Activated naive CD8-positive, alpha-beta T cell (primary cell): ENCODE data around the gene CALN1.

Experiments
- H3K27ac Mint-ChIP-seq: one replicate; pipeline ENCODE4 v1.8.0; 2021; ENCODE audit warnings: mixed read lengths
- H3K27me3 Mint-ChIP-seq: one replicate; pipeline ENCODE4 v1.8.0; 2021; ENCODE audit warnings: mixed read lengths
- H3K36me3 Mint-ChIP-seq: one replicate; pipeline ENCODE4 v1.8.0; 2021; ENCODE audit warnings: mixed read lengths
- H3K4me1 Mint-ChIP-seq: one replicate; pipeline ENCODE4 v1.8.0; 2021; ENCODE audit warnings: low read depth, mixed read lengths
- H3K4me3 Mint-ChIP-seq: one replicate; pipeline ENCODE4 v1.8.0; 2021; ENCODE audit warnings: mild to moderate bottlenecking, mixed read lengths
- H3K9me3 Mint-ChIP-seq: one replicate; pipeline ENCODE4 v1.8.0; 2021; ENCODE audit warnings: low read depth, mixed read lengths

CALN1 gene

GRCh38 chr7:71804256-71804655, 607.9 kb downstream of the CALN1 start:
- Mint-ChIP-seq H3K9me3 (peaks cover 14% of the 10 kb centered on the region), H3K27me3 (no peaks in the 10 kb centered on the region), H3K4me3 (no peak overlapping the region), H3K4me1 (no peaks in the 10 kb centered on the region), H3K36me3 (no peaks in the 10 kb centered on the region), H3K27ac (no peak overlapping the region)

GRCh38 chr7:71801976-71802375, 610.2 kb downstream of the CALN1 start:
- no peaks in the 10 kb centered on the region for H3K4me1 Mint-ChIP-seq
- no peaks in the 10 kb centered on the region for H3K27me3 Mint-ChIP-seq
- H3K4me3 Mint-ChIP-seq, result no peak overlapping the region
- no peak overlapping the region for H3K27ac Mint-ChIP-seq
- peaks cover 10% of the 10 kb centered on the region for H3K9me3 Mint-ChIP-seq
- no peaks in the 10 kb centered on the region for H3K36me3 Mint-ChIP-seq

GRCh38 chr7:71800321-71800720, 611.8 kb downstream of the CALN1 start:
- Mint-ChIP-seq H3K36me3 (no peaks in the 10 kb centered on the region), H3K4me3 (no peak overlapping the region), H3K9me3 (peaks cover 3% of the 10 kb centered on the region), H3K4me1 (no peaks in the 10 kb centered on the region), H3K27me3 (no peaks in the 10 kb centered on the region), H3K27ac (no peak overlapping the region)

GRCh38 chr7:71795410-71795809, 616.7 kb downstream of the CALN1 start:
- Mint-ChIP-seq H3K4me1 (no peaks in the 10 kb centered on the region), H3K9me3 (peaks cover 3% of the 10 kb centered on the region), H3K4me3 (no peak overlapping the region), H3K27ac (no peak overlapping the region), H3K27me3 (no peaks in the 10 kb centered on the region), H3K36me3 (no peaks in the 10 kb centered on the region)

- H3K27ac Mint-ChIP-seq, result no peak overlapping the region
- H3K36me3 Mint-ChIP-seq, result no peaks in the 10 kb centered on the region
- no peak overlapping the region for H3K4me3 Mint-ChIP-seq
- H3K9me3 Mint-ChIP-seq, result peaks cover 3% of the 10 kb centered on the region
- H3K27me3 Mint-ChIP-seq, result no peaks in the 10 kb centered on the region
- no peaks in the 10 kb centered on the region for H3K4me1 Mint-ChIP-seq
Observed at GRCh38 chr7:71793251-71793650, 618.9 kb downstream of the CALN1 start.

GRCh38 chr7:71787513-71787912, 624.6 kb downstream of the CALN1 start:
- peaks cover 11% of the 10 kb centered on the region for H3K9me3 Mint-ChIP-seq
- H3K4me1 Mint-ChIP-seq, result no peaks in the 10 kb centered on the region
- no peak overlapping the region for H3K27ac Mint-ChIP-seq
- H3K4me3 Mint-ChIP-seq, result no peak overlapping the region
- peaks cover 3% of the 10 kb centered on the region for H3K36me3 Mint-ChIP-seq
- H3K27me3 Mint-ChIP-seq, result no peaks in the 10 kb centered on the region

GRCh38 chr7:71785216-71785615, 626.9 kb downstream of the CALN1 start:
- H3K36me3 Mint-ChIP-seq, result peaks cover 3% of the 10 kb centered on the region
- no peaks in the 10 kb centered on the region for H3K4me1 Mint-ChIP-seq
- no peaks in the 10 kb centered on the region for H3K27me3 Mint-ChIP-seq
- peaks cover 15% of the 10 kb centered on the region for H3K9me3 Mint-ChIP-seq
- no peak overlapping the region for H3K4me3 Mint-ChIP-seq
- H3K27ac Mint-ChIP-seq, result no peak overlapping the region

GRCh38 chr7:71784781-71785180, 627.4 kb downstream of the CALN1 start:
- H3K27me3 Mint-ChIP-seq, result no peaks in the 10 kb centered on the region
- peaks cover 16% of the 10 kb centered on the region for H3K9me3 Mint-ChIP-seq
- no peaks in the 10 kb centered on the region for H3K4me1 Mint-ChIP-seq
- H3K36me3 Mint-ChIP-seq, result peaks cover 3% of the 10 kb centered on the region
- no peak overlapping the region for H3K27ac Mint-ChIP-seq
- no peak overlapping the region for H3K4me3 Mint-ChIP-seq

GRCh38 chr7:71784180-71784579, 628.0 kb downstream of the CALN1 start:
- Mint-ChIP-seq H3K27me3 (no peaks in the 10 kb centered on the region), H3K4me1 (no peaks in the 10 kb centered on the region), H3K27ac (no peak overlapping the region), H3K9me3 (peaks cover 16% of the 10 kb centered on the region), H3K36me3 (peaks cover 3% of the 10 kb centered on the region), H3K4me3 (no peak overlapping the region)

GRCh38 chr7:71783779-71784178, 628.4 kb downstream of the CALN1 start:
- no peak overlapping the region for H3K4me3 Mint-ChIP-seq
- H3K4me1 Mint-ChIP-seq, result no peaks in the 10 kb centered on the region
- no peak overlapping the region for H3K27ac Mint-ChIP-seq
- H3K27me3 Mint-ChIP-seq, result no peaks in the 10 kb centered on the region
- peaks cover 16% of the 10 kb centered on the region for H3K9me3 Mint-ChIP-seq
- H3K36me3 Mint-ChIP-seq, result peaks cover 3% of the 10 kb centered on the region

- Mint-ChIP-seq H3K27me3 (no peaks in the 10 kb centered on the region), H3K36me3 (no peaks in the 10 kb centered on the region), H3K4me1 (no peaks in the 10 kb centered on the region), H3K27ac (no peak overlapping the region), H3K9me3 (peaks cover 8% of the 10 kb centered on the region), H3K4me3 (no peak overlapping the region)
Observed at GRCh38 chr7:71782051-71782450, 630.1 kb downstream of the CALN1 start.

GRCh38 chr7:71780282-71780681, 631.9 kb downstream of the CALN1 start:
- Mint-ChIP-seq H3K4me1 (no peaks in the 10 kb centered on the region), H3K27me3 (no peaks in the 10 kb centered on the region), H3K27ac (no peak overlapping the region), H3K9me3 (peaks cover 8% of the 10 kb centered on the region), H3K4me3 (no peak overlapping the region), H3K36me3 (no peaks in the 10 kb centered on the region)

- H3K4me1 Mint-ChIP-seq, result no peaks in the 10 kb centered on the region
- H3K9me3 Mint-ChIP-seq, result peaks cover 7% of the 10 kb centered on the region
- no peak overlapping the region for H3K4me3 Mint-ChIP-seq
- H3K27me3 Mint-ChIP-seq, result no peaks in the 10 kb centered on the region
- no peak overlapping the region for H3K27ac Mint-ChIP-seq
- H3K36me3 Mint-ChIP-seq, result no peaks in the 10 kb centered on the region
Observed at GRCh38 chr7:71777278-71777677, 634.9 kb downstream of the CALN1 start.

GRCh38 chr7:71776726-71777125, 635.4 kb downstream of the CALN1 start:
- Mint-ChIP-seq H3K36me3 (no peaks in the 10 kb centered on the region), H3K27ac (no peak overlapping the region), H3K9me3 (peaks cover 5% of the 10 kb centered on the region), H3K27me3 (no peaks in the 10 kb centered on the region), H3K4me1 (no peaks in the 10 kb centered on the region), H3K4me3 (no peak overlapping the region)

GRCh38 chr7:71775648-71776047, 636.5 kb downstream of the CALN1 start:
- Mint-ChIP-seq H3K36me3 (no peaks in the 10 kb centered on the region), H3K9me3 (peaks cover 5% of the 10 kb centered on the region), H3K4me3 (no peak overlapping the region), H3K4me1 (no peaks in the 10 kb centered on the region), H3K27ac (no peak overlapping the region), H3K27me3 (no peaks in the 10 kb centered on the region)

- Mint-ChIP-seq H3K9me3 (no peaks in the 10 kb centered on the region), H3K4me1 (no peaks in the 10 kb centered on the region), H3K36me3 (no peaks in the 10 kb centered on the region), H3K27me3 (no peaks in the 10 kb centered on the region), H3K4me3 (no peak overlapping the region), H3K27ac (no peak overlapping the region)
Observed at GRCh38 chr7:71772779-71773178, 639.4 kb downstream of the CALN1 start.
